GM10266 (cell line): ENCODE measurements around the gene HSD11B2.

ENCODE experiments used
- DNase-seq: peaks from one replicate; pipeline ENCODE4 v3.0.0; 2012; ENCODE audit errors: extremely low spot score
- TF ChIP-seq, protein P1 (sequence below): IDR thresholded peaks from 2 replicates; pipeline ENCODE4 v1.5.1; 2012; ENCODE audit warnings: mild to moderate bottlenecking, low read depth; ENCODE audit not compliant: control insufficient read depth, insufficient read depth; ENCODE audit errors: missing control alignments

HSD11B2 gene

DNA sequence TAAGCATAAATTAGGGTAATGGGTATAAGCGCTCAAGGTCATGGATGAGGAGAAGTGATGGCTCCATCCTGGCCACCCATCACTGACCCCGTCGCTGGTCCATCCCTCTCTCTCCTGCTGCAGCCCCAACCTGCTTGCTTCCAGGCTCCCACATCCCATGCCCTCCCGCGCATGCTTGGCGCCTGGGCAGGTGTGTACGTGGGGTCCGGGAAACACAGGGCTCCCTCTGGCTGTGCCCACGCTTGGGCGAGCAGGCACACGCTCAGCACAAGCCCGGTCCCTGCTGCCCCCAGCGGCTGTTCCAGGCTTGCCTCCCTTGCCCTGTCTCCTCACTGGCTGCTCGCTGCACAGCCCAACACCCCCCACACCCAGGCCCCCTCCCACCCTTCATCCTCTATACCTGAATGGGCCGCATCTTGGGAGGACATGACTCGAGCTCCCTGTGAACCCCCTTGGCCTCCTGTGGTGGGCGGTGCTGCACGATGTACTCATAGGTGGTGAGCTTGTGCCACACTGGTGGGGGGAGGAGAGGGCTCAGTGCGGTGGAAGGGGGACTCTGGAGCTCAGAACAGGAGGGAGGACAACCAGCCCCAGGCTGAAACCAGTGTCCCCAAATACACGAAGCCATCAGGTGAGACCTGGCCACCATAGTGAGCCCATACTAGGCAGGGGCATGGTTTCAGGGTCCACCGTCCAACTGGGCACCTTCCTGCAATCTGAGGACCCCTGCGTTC is 32.9 kb upstream of the HSD11B2 start:
- TF ChIP-seq, protein P1, sequence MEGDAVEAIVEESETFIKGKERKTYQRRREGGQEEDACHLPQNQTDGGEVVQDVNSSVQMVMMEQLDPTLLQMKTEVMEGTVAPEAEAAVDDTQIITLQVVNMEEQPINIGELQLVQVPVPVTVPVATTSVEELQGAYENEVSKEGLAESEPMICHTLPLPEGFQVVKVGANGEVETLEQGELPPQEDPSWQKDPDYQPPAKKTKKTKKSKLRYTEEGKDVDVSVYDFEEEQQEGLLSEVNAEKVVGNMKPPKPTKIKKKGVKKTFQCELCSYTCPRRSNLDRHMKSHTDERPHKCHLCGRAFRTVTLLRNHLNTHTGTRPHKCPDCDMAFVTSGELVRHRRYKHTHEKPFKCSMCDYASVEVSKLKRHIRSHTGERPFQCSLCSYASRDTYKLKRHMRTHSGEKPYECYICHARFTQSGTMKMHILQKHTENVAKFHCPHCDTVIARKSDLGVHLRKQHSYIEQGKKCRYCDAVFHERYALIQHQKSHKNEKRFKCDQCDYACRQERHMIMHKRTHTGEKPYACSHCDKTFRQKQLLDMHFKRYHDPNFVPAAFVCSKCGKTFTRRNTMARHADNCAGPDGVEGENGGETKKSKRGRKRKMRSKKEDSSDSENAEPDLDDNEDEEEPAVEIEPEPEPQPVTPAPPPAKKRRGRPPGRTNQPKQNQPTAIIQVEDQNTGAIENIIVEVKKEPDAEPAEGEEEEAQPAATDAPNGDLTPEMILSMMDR: no peak
- no peak for DNase-seq

DNA sequence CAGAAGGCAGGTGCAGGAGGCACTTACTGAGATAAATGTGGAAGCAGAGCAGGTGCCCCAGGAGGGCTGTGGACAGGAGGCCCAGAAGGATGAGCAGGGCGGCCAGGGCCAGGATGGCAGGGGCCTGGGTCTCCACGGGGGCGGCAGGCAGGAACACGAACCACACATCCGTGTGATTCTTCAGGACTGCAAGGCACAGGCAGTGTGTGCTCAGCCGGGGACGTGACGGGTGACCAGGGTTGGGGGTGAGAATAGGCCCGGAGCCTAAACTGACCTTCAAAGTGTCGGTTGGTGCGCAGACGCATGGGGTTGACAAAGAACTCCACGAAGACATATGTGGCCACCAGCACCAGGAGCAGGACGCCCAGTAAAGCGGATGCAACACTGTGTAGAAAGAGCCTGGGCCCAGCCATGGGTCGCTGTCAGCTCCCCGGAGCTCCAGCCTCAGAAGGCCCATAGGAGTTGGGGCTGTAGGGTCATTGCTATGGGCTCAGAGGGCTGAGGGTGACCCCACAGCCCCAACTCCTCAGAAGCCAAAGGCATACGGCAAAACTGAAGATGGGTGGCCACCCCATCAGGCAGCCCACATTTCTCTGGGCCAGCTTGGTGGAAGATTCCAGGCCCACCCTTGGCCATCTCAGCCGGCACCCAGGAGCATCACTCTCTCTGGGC is 32.2 kb upstream of the HSD11B2 start:
- TF ChIP-seq, protein P1: no peak
- no peak for DNase-seq

DNA sequence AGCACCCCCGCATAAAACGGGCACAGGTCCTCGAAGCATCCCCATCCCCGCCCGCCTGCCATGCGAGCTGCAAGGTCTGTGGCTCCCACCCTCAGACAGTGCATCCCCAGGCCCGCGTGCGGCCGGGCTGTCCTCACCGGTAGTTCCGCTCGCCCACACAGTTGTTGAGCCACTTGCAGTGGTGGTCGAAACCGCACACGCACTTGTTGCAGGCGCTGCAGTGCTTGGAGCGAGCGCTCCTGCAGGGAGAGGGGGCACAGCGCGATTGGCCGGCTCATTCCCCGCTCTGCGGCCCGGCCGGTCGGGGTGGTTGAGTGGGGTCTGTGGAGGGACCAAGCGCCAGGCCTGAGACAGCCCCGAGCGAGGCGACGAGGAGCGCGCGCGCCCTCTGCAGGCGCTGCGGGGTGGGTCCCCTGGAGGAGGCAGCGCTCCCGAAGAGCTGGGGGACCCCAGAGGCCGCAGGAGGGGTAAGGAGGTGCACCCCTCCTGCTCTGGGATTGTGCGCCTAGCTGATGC is 31.6 kb upstream of the HSD11B2 start:
- TF ChIP-seq, protein P1: peak; percentile 82
- DNase-seq: peak; percentile 85

DNA sequence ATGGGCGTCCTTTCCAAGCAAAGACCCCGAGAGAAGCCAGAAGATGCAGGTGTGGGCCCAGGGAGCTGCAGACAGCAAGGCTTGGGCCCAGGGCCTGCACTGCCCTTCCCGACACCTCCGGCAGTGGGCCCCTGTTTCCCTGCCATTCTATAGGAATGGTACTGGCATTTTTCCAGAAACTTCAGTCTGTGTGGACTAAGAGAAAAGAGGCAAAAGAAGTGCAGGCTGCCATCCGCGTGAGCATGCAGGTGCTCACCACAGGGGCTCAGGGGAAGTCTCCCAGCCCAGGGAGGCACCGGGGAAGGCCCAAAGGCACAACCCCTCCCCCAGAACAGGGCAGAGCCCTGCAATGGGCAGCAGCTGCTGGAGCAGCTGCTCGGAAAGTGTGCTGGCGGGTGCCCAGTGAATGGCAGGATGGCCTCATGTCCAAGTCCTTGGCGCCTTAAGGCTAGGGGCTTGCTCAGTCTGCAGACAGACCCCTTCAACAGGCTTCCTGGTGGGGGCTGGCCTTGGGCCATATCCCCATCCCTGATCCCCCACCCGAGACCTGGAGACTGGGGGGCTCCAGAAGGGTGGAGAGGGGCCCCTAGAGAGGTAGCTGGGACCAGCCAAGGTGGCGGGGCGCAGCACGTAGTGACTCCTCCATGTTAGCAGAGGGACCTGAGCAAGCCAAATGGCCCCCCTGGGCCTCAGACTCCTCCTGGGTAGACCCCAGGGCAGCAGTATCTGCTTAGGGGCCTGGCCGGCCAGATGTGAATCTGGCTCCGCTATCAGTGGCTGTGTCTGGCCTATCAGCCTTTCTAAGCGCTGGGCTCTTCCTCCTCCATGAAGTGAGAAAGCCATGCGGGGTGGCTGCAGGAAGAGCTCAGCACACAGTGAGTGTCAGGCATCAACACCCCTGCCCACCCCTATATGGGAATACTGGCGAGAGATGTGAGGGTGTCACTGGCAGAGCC is 30.9 kb upstream of the HSD11B2 start:
- DNase-seq: no peak
- TF ChIP-seq, protein P1: no peak

DNA sequence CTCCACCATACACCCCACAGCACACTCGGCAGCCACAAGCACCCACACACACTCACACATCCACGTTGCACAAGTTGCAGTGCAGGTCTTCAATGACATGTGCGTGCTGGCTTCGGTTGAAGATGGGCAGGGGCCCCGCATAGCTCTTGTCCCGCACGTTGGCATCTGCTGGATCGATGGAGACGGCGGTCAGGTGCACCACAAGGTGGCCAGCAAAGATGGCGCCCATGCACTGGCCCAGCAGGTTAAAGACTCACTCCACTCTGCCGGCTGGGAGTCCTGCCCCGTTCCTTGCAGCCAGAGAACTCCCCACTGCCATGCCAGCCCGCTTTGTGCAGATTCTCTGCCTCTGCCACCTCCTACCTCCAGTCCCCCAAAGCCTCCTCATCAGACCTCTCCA is 30.0 kb upstream of the HSD11B2 start:
- no peak for DNase-seq
- TF ChIP-seq, protein P1: no peak

DNA sequence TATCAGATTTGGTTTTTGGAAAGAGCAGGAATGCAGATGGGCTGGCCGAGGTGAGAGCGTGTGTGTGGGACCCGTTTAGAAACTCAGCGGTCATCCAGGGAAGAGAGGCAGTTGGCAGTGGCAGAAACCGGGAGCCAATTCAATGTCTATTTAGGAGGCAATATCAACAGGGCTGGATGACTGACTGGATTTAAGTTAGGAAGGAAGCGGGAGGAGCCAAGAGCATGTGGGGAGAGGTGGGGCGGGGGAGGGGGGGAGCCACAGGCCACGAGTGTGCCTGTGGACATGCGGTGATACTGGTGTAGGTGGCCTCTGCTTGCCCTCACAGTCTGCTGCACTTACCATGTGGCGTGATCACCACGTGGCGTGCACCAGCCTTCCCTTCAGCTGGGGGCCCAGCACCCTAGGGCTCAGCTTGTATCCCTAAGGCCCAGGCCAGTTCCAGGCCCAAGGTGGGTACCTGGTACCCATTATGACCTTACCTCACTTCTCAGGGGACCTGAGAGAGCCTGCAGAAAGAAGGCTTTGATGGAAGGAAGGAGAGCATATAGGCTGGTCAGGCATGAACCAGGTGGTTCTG is 26.9 kb upstream of the HSD11B2 start:
- DNase-seq: no peak
- TF ChIP-seq, protein P1: no peak
